Tongue (tissue), 2 donors: Measurements from ENCODE around the gene C2CD4C. TPM values are rescaled to one million over a fixed set of nuclear protein-coding genes. Genes with fewer than 3 reads are reported as not detected.
"Not testable (repeated sequence)": the region's sequence is repeated elsewhere in the genome, so short reads cannot be mapped to it uniquely, and the experiment has no call there.

Experiments
- DNase-seq: peaks from one replicate; pipeline ENCODE4 v3.0.0-alpha.2; 2015
- total RNA-seq: library from RNA; depleted of rRNA; stranded (reverse); fragments of >200 nt; gene quantifications from one replicate; pipeline ENCODE4 v1.2.3, GENCODE V29; 2014

The C2CD4C gene
- total RNA-seq, 1 donor from 2014 or later: 1.6 TPM

GRCh38 chr19:380618-381219 is 28.2 kb downstream of the C2CD4C start:
- DNase-seq: not testable (repeated sequence)

- no peak for DNase-seq
Observed at GRCh38 chr19:379796-380195, 29.2 kb downstream of the C2CD4C start.

GRCh38 chr19:378706-379105 is 30.2 kb downstream of the C2CD4C start:
- no peak for DNase-seq

- DNase-seq: no peak
Observed at GRCh38 chr19:377801-378581, 31.0 kb downstream of the C2CD4C start.

- no peak for DNase-seq
Observed at GRCh38 chr19:376111-376470, 32.9 kb downstream of the C2CD4C start.

GRCh38 chr19:375395-376110 is 33.4 kb downstream of the C2CD4C start:
- no peak for DNase-seq

- DNase-seq: no peak
Observed at GRCh38 chr19:374886-375235, 34.1 kb downstream of the C2CD4C start.

GRCh38 chr19:374183-374885 is 34.6 kb downstream of the C2CD4C start:
- DNase-seq: no peak

GRCh38 chr19:373391-374182 is 35.4 kb downstream of the C2CD4C start:
- no peak for DNase-seq

GRCh38 chr19:372306-372890 is 36.5 kb downstream of the C2CD4C start:
- peak; percentile 94 for DNase-seq

- DNase-seq: peak; percentile 78
Observed at GRCh38 chr19:371501-372168, 37.3 kb downstream of the C2CD4C start.

- no peak for DNase-seq
Observed at GRCh38 chr19:370641-371330, 38.2 kb downstream of the C2CD4C start.

- no peak for DNase-seq
Observed at GRCh38 chr19:369876-370275, 39.1 kb downstream of the C2CD4C start.

- DNase-seq: no peak
Observed at GRCh38 chr19:369256-369655, 39.7 kb downstream of the C2CD4C start.

GRCh38 chr19:368630-369024 is 40.3 kb downstream of the C2CD4C start:
- DNase-seq: no peak

GRCh38 chr19:367963-368629 is 40.9 kb downstream of the C2CD4C start:
- no peak for DNase-seq

- DNase-seq: no peak
Observed at GRCh38 chr19:367561-367960, 41.4 kb downstream of the C2CD4C start.

GRCh38 chr19:366951-367350 is 42.0 kb downstream of the C2CD4C start:
- DNase-seq: no peak

GRCh38 chr19:366205-366783 is 42.7 kb downstream of the C2CD4C start:
- DNase-seq: no peak
